GM21737 (cell line): ENCODE measurements around the gene IPO8.
"Not testable (repeated sequence)": the region's sequence is repeated elsewhere in the genome, so short reads cannot be mapped to it uniquely, and the experiment has no call there.

Source experiments
- ATAC-seq: cut with Tn5 transposase; IDR thresholded peaks from one replicate; pipeline ENCODE4 v1.9.1; 2021; ENCODE audit warnings: mild to moderate bottlenecking, moderate library complexity; ENCODE audit not compliant: unreplicated experiment

Gene IPO8

DNA sequence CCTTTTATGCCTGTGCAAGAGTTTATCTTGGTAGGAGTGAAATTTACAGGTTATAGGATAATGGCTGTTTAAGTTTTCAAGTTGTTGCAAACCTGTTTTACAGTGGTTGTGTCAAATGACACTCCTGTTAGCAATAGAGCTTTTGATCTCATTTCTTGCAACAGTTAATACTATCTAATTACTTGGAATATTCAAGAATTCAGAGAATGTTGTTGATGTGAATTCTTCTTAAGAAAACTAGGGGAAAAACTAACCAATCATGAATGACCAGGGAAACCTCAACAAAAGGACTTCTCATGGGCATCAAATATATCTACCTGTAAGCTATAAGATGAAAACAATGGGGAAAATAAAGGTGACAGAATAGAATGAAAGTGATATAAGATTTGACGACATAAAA lies 85.0 kb downstream of the IPO8 start:
- no peak for ATAC-seq

DNA sequence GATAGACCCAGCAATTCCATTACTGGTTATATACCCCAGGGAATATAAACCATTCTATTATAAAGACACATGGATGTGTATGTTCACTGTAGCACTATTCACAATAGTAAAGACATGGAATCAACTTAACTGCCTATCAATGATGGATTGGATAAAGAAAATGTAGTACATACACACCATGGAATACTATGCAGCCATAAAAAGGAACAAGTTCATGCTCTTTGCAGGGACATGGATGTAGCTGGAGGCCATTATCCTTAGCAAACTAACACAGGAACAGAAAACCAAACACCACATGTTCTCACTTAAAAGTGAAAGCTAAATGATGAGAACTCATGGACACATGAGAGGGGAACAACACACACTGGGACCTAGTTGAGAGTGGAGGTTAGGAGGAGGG lies 85.8 kb downstream of the IPO8 start:
- ATAC-seq, result not testable (repeated sequence)

DNA sequence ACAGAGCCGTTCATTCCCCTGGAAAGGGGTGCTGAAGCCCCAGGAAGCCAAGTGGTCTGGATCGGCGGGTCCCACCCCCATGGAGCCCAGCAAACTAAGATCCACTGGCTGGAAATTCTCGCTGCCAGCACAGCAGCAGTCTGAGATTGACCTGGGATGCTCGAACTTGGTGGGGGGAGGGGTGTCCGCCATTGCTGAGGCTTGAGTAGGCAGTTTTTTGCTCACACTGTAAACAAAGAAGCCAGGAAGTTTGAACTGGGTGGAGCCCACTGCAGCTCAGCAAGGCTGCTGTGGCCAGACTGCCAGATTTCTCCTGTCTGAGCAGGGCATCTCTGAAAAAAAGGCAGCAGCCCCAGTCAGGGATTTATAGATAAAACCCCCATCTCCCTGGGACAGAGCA lies 91.4 kb downstream of the IPO8 start:
- not testable (repeated sequence) for ATAC-seq

DNA sequence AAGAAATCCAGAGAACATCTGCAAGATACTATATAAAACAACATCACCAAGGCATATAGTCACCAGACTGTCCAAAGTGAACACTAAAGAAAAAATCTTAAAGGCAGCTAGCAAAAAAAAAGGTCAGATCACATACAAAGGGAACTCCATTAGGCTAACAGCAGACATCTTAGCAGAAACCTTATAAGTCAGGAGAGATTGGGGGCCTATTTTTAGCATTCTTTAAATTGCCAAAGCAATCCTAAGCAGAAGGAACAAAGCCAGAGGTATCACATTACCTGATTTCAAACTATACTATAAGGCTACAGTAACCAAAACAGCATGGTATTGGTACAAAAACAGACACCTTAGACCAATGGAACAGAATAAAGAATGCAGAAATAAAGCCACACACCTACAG lies 92.5 kb downstream of the IPO8 start:
- no peak for ATAC-seq

DNA sequence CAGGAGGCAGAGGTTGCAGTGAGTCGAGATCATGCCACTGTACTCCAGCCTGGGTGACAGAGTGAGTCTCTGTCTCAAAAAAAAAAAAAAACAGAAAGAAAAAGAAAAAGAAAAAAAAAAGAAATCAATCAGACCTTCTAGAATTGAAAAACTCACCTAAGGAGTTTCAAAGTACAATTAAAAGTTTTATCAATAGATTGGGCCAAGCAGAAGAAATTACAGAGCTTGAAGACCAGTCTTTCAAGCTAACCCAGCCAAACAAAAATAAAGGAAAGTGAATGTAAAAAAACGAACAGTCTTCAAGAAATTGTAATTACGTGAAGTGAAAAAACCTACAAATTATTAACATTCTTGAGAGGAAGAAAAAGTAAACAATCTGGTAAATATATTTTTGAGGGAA lies 93.0 kb downstream of the IPO8 start:
- ATAC-seq, result no peak

DNA sequence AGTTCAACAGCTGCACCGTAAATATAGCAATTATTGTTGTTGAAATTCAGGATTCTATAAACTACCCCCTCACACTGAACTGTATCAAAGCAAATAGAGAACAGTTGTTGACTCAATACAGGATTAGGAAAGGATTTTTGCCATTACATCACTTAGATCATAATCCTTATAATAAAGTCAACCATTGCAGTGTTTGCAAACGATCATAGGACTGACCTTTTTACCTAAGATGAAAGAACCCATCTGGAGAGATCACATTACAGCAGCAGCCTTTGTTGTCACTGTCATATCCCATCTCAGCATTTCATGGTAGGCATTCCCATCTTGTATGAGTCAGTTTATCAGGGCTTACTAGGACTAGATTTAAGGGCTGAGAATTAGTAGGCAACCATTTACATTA lies 96.1 kb downstream of the IPO8 start:
- ATAC-seq, result no peak

DNA sequence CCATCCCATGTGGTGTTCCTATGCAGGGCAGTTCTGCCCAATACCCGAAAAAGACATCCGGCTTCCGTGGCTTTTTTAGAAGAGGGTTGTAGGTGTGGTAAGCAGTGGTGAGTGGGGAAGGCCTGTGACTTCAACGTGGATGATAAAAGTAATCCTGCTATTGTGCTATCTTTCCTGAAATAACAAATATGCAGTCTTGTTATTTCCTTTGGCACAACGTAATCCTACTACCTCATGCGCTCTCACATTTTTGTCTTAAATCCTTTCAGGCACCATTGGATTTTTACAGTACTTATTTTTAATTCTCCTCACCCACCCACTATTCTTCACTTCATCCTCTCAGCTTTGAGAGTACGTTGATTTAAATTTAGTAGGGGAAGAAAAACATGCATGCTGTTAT lies 96.8 kb downstream of the IPO8 start:
- ATAC-seq, result no peak

DNA sequence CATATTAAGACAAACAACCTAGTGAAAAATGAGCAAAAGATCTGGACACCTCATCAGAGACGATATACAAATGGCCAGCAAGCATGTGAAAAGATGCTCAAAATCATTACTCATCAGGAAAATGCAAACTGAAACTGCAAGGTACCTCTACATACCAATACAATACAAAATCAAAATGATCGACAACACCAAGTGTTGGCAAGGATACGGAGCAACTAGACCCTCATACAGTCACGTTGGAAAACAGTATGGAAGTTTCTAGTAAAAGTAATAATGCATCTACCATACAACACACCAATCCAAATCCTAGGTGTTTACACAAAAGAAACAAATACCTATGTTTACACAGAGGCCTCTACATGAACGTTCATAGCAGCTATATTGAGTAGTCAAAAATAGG lies 99.9 kb downstream of the IPO8 start:
- ATAC-seq, result no peak

DNA sequence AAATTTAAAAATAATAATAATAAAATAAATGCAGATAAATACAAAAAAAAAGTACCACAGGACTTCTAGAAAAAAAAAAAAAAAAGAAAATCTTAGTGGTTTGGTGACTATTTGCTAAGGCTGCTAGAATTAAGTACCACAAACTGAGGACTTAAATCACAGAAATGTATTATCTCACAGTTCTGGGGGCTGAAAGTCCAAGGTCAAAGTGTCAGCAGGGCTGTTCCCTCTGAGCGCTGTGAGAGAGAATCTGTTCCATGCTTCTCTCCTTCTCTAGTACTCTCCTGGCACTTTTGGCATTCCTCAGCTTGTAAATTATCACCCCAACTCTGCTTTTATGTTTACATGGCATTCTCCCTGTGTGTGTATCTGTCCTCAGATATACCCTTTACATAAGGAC lies 101.2 kb downstream of the IPO8 start:
- ATAC-seq, result no peak

DNA sequence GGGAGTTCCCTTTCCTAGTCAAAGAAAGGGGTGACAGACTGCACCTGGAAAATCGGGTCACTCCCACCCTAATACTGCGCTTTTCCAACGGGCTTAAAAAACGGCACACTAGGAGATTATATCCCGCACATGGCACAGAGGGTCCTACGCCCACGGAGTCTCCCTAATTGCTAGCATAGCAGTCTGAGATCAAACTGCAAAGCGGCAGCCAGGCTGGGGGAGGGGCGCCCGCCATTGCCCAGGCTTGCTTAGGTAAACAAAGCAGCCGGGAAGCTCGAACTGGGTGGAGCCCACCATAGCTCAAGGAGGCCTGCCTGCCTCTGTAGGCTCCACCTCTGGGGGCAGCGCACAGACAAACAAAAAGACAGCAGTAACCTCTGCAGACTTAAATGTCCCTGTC lies 107.1 kb downstream of the IPO8 start:
- not testable (repeated sequence) for ATAC-seq

DNA sequence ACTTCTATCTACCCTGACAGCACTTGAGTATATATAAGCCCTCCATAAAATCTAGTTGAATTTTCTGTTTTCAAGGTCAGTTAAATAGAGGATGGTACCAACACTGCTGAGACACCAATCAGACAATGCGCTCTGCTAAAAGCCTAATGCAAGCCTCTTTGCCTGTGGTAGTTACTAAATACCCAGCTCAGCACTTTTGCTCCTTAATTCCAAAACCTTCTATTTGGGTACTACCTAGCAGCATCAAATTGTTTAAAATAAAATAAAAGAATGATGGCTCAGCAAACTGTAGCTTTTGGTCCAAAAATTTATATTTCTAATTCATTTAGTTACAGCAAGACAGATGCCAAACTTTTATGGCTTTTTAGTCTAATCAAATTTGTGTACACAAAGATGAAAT lies 107.9 kb downstream of the IPO8 start:
- ATAC-seq, result no peak

DNA sequence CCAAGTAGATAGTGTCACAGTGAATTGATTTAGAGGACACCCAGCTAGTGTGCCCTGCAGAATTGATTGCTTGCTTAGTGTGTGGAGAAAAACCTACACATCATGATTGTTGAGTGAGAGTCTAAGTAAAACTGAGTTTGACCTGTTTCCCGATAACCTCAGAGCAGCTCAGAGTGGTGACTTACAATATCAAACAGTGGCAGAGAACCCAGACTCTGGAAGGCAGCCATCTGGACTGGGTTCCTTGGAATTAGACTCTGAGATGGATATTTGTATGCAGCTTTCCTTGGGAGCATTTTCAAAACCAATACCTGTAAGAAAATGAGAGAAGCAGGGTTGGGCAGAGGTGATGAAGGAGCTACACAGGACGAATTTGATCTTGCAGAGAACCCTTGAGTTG lies 109.8 kb downstream of the IPO8 start:
- no peak for ATAC-seq

DNA sequence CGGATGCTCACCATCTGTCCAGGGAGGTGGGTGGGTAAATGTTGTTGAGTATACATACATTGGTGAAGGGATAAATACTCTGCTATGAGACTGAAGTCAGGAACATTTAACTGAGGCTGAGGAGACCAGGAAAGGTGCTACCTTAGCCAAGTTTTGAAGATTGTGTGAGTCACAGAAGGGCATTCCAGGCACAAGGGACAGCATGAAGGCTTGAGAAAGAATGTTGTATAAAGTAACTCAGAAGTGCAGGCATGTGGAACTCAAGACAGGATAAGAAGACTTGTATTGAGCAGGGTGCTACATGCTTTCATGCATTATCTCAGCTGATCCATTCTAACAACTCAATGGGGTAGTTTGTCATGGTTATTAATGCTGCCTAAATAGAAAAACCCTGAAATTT lies 112.7 kb downstream of the IPO8 start:
- ATAC-seq, result no peak

DNA sequence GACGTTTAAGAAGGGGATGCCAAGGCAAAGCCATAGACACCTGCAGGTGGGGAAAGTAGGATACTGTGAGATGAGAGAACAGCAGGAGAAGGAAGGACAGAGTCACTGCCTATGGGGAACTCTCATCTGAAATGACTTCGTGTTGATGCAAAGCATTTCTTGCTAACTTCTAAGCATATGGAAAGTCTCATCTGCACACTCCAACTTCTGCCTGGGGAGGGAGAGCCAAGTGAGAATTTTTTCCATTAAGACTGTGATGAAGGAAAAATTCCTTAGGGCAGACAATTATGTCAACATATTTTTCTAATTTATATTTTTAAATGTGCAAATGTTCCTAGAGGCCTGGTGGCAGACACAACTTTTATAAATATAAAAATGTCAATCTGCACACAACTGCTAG lies 115.3 kb downstream of the IPO8 start:
- no peak for ATAC-seq
